DMS79 treated with DMSO at 0.1 percent for 48 hours (cell line): ENCODE data around the gene PFKFB3.

Source experiments
- DNase-seq: peaks from one replicate; lab custom pipeline; 2025; lab: John Stamatoyannopoulos, UW

The PFKFB3 gene

DNA sequence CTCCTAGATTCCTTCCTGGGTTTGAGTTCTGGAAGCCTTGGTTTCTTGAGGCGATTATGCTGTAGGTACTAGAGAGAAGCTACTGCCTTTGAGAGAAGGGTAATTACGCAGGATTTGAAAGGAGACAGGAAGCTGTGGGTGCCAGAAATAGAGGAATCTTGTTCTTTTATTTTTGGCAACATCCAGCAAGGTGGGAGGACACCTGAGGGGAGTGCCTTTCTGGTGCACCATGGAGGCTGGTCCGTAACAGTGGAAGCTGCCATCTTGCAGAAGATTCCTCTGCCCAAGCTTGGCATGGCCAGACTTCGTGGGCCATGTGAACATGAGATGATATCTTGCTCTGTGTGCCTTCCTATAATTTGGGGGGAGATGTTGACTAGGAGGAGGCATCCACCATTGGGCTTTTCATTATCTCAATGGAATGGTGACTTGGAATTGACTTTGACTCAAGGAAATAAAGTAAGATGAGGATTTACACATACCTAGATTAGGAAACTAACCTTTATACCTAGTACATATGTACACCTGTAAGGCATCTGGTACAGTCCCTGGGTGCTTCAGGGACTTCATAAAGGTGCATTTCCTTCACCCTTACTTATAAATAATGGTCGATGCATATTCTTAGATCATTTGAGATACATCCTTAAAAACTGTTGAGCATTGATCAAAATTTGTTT, 98.2 kb downstream of the PFKFB3 start:
- DNase-seq, result no peak

GRCh38 chr10:6301488-6302075, 98.8 kb downstream of the PFKFB3 start:
- DNase-seq, result no peak
